Lower lobe of right lung (tissue), 2 donors: Measurements from ENCODE around the gene TOLLIP. TPM values are rescaled to one million over a fixed set of nuclear protein-coding genes. Genes with fewer than 3 reads are reported as not detected.

Experiments
- ATAC-seq, 2 donors: fragments of 200-7000 bp; cut with Tn5 transposase; one replicate each; pipeline ENCODE4 v1.9.1; 2020 to 2022; ENCODE audit warnings: mild to moderate bottlenecking in 2 of 2, moderate library complexity in 2 of 2
- DNase-seq: peaks from one replicate; pipeline ENCODE4 v3.0.0-alpha.2; 2020
- H3K27ac ChIP-seq: fragments of 200-600 bp; one replicate; pipeline ENCODE4 v1.8.0; 2022
- H3K27me3 ChIP-seq: fragments of 200-600 bp; one replicate; pipeline ENCODE4 v1.8.0; 2022; ENCODE audit warnings: low read depth
- H3K36me3 ChIP-seq: fragments of 200-600 bp; one replicate; pipeline ENCODE4 v1.8.0; 2022; ENCODE audit warnings: mild to moderate bottlenecking
- H3K4me1 ChIP-seq: fragments of 200-600 bp; one replicate; pipeline ENCODE4 v1.8.0; 2022
- H3K4me3 ChIP-seq: fragments of 200-600 bp; one replicate; pipeline ENCODE4 v1.8.0; 2022; ENCODE audit warnings: mild to moderate bottlenecking
- H3K9me3 ChIP-seq: fragments of 200-600 bp; one replicate; pipeline ENCODE4 v1.8.0; 2022
- CTCF ChIP-seq: fragments of 200-600 bp; IDR thresholded peaks from one replicate; pipeline ENCODE4 v1.8.0; 2022; ENCODE audit warnings: antibody characterized with exemption, mild to moderate bottlenecking
- intact Hi-C: fragments of 100-400 bp; cut with DNase I; formaldehyde crosslinking; loops from one replicate; pipeline ENCODE4 v1.11.0; 2022
- total RNA-seq: library from RNA; stranded (reverse); fragmentation: NEBNext Ultra II Directional; extraction: Animal tissue kit (Norgen Biotek cat#: 25700); gene quantifications from one replicate; pipeline ENCODE4 v1.2.1, GENCODE V29; 2021
- donor health status: DM: no; HTN: yes; CAD: no; lungs with severe emphysema.

The TOLLIP gene
- total RNA-seq, 1 donor from 2014 or later = 68.4 TPM

DNA sequence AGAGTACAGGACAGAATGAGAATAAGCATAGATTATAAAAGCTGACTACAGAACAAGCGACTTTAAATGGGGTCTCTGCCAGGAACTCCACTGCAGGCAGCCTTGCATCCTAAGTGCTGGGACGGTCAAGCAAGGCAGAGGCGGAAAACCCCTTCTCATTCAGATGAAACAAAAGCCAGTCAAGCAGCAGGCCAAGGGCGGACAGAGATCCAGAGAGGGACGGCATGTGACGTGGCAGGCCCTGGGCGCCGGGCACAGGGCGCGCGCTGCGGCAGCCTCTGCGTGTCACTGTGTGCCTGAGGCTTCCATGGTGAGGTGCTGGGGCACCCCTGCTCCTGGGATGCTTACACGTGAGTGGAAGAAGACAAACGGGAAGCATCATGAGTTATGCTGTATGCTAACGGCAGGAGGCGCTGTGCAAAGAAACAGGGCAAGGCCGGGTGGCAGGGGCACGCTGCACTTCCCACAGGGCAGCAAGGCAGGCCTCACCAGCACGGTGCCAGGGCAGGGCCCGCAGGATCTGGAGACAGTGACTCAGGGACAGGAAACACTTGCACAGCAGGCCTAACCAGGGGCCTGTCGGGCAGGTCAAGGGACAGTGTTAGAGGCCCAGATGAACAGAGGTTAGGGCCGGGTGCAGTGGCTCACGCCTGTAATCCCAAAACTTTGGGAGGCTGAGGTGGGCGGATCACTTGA, 6.2 kb downstream of the TOLLIP start:
- Histone ChIP-seq H3K4me1 (peaks cover 86% of the 10 kb centered on the region), H3K27ac (peak overlapping the region; percentile 59), H3K36me3 (peaks cover 24% of the 10 kb centered on the region), H3K4me3 (no peak overlapping the region), H3K27me3 (no peaks in the 10 kb centered on the region), H3K9me3 (no peaks in the 10 kb centered on the region)
- peak; percentile 59 for DNase-seq
- ATAC-seq = peak; percentile 2 to 3
- intact Hi-C loops = no loop called here
- TF ChIP-seq CTCF = peak; percentile 42

DNA sequence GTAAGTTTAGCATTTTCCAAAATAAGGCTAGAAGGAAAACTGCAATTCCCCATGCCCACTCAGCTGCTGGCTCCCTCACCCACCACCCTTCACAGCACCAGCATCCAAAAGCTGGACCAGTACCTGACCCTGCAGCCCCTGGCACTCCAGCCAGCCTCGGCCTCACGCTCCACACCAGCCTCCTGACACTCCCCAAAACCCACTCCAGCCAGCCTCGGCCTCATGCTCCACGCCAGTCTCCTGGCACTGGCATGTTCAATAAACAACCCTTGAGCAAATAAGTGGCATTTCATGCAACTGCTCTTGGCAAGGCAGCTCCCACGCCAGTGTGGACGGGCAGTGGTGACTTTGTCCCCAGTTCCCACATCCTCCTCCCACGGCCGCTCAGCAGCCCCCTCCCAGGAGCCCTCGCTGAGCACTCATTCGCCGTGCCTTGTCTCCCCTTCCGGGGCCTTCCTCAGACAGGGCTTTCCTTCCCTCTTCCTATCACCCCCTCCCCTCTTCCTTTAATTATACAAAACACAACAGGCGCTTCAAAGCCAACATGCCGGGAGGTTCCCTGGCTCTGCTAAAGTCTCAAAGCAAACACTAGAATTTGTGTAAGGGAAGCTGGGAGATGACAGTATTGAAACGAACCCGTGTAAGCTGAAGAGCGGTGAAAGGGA, 6.8 kb downstream of the TOLLIP start:
- Histone ChIP-seq H3K4me1 (peaks cover 86% of the 10 kb centered on the region), H3K27me3 (no peaks in the 10 kb centered on the region), H3K9me3 (no peaks in the 10 kb centered on the region), H3K4me3 (no peak overlapping the region), H3K36me3 (peaks cover 26% of the 10 kb centered on the region), H3K27ac (peak overlapping the region; percentile 59)
- intact Hi-C loops = no loop called here
- DNase-seq (no peak), ATAC-seq (peak in 1 of 2 donors; percentile 21)
- TF ChIP-seq CTCF = no peak

DNA sequence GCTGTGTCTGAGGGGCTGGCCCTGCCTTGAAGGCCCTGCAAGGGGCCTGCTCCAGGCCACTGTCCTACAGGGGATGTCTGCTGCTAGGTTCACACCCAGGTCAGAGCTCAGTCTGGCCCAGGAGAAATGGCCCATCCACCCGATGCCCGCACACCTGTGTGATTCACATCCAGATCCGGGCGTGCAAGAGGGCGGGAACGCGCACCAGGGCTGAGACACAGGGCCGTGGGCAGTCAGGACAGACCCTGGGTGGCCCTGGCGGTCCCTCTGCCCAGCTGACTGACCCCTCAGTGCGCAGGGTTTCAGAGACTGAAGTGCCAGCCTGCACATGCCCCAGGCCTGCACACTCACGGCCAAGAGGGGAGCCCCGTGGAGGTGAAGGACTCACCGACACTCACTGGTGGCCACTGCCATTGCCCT, 7.4 kb downstream of the TOLLIP start:
- peaks cover 82% of the 10 kb centered on the region for H3K4me1 ChIP-seq
- intact Hi-C loops = no loop called here
- ATAC-seq = no peak
- H3K36me3 ChIP-seq = peaks cover 26% of the 10 kb centered on the region
- no peak for DNase-seq
- no peak overlapping the region for H3K4me3 ChIP-seq
- H3K9me3 ChIP-seq = no peaks in the 10 kb centered on the region
- no peaks in the 10 kb centered on the region for H3K27me3 ChIP-seq
- TF ChIP-seq CTCF = no peak
- H3K27ac ChIP-seq = peak overlapping the region; percentile 37

DNA sequence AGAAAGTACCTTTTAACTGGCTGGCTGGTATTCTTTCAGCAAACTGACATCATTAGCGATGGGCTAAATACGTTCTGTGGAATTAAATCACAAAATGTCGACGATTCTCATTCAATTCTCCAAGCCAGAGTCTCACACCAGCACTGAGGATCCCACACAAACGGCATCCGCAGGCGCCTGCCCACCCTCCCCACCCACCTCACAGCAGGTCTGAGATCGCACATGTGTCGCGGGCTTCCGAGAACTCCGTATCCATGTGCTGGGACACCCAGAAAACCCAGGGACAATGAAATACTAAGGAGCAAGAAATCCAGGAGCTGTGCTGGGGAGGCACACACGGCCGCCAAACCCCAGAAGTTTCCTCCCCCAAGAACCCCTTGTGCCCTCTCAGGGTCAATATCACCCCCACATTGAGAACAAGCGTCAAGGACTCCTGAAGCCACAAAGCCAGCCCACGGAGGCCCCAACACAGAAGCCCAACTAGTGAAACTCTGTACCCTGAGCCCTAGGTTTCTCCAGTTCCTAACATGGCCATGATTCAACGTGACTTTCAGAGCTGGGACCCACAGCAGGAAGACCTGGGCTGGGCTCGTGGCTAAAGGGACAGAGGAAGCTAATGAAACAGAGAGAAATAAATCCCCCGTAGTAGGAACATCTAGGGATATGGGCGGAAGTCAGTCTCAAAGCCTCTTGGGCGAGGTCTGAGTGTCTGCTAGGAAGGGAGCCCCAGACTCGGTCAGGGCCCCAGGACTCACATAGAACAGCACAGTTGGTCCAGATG, 8.0 kb downstream of the TOLLIP start:
- ATAC-seq (no peak), DNase-seq (no peak)
- intact Hi-C loops = no loop called here
- no peak overlapping the region for H3K4me3 ChIP-seq
- no peak for TF ChIP-seq CTCF
- peaks cover 76% of the 10 kb centered on the region for H3K4me1 ChIP-seq
- H3K36me3 ChIP-seq = peaks cover 26% of the 10 kb centered on the region
- no peaks in the 10 kb centered on the region for H3K9me3 ChIP-seq
- peak overlapping the region; percentile 37 for H3K27ac ChIP-seq
- H3K27me3 ChIP-seq = no peaks in the 10 kb centered on the region

DNA sequence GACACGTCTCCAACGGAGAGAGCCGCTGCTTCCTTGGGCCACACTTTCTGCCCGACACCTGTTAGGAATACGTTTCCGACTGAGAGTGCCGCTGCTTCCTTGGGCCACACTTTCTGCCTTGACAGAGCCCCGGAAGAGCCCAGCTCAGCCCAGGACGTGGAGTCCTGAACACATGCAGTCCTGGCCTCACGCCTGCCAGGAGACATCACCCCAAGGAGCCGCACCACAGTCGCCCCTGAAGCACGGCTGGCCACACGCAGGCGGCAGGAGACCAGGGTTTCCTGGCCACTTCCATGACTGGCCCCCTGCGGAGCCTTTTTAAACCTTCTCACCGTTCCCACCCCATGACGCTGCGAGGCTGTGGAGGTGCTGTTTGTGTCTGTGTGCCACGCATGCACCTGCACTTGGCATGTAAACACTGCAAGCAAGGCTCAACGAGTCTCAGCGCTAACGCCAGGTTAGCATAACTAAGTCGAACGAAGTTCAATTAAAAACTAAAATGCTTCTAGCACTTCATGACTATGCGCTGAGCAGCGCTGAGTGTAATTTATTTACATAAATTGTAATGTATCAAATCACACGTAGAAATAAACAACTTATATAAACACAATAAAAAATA, 8.8 kb downstream of the TOLLIP start:
- intact Hi-C loops = no loop called here
- no peak for TF ChIP-seq CTCF
- H3K4me3 ChIP-seq = no peak overlapping the region
- H3K36me3 ChIP-seq = peaks cover 26% of the 10 kb centered on the region
- no peak for ATAC-seq
- H3K4me1 ChIP-seq = peaks cover 69% of the 10 kb centered on the region
- H3K9me3 ChIP-seq = no peaks in the 10 kb centered on the region
- peak; percentile 37 for DNase-seq
- H3K27ac ChIP-seq = no peak overlapping the region
- no peaks in the 10 kb centered on the region for H3K27me3 ChIP-seq
